Panc1 (cell line): ENCODE results near the gene CUX1. TPM values are rescaled to one million over a fixed set of nuclear protein-coding genes. Genes with fewer than 3 reads are reported as not detected.

Experiments used
- ATAC-seq: fragments of 200-7000 bp; cut with Tn5 transposase; 2 replicates; pipeline ENCODE4 v1.9.1; 2020; ENCODE audit warnings: mild to moderate bottlenecking, moderate library complexity
- BruUV-seq: library from RNA; stranded (reverse); fragments of 400-500 nt; replicated peaks from 2 replicates; lab custom pipeline; 2021; lab: Mats Ljungman, UMichigan
- CTCF ChIA-PET: fragments of 300-600 bp; sonication (Branson Sonifier 250); formaldehyde crosslinking; loops from one replicate; lab custom pipeline; 2022; ENCODE audit warnings: antibody characterized with exemption; lab: Charles Lee
- POLR2A ChIA-PET: fragments of 300-600 bp; sonication (Branson Sonifier 250); formaldehyde crosslinking; loops from one replicate; lab custom pipeline; 2022; ENCODE audit warnings: antibody characterized with exemption; lab: Charles Lee
- DNase-seq: peaks from one replicate; pipeline ENCODE4 v3.0.0-alpha.2; 2010; ENCODE audit warnings: low read depth, low spot score
- H3K27ac ChIP-seq: 2 replicates; pipeline ENCODE4 v1.5.1; 2011; ENCODE audit warnings: mild to moderate bottlenecking, low read length, inconsistent platforms
- H3K27me3 ChIP-seq: fragments of 200-500 bp; sonication (Bioruptor generic); 2 replicates; pipeline ENCODE4 v1.6.0; 2014; ENCODE audit warnings: low read length, inconsistent platforms; ENCODE audit not compliant: control insufficient read depth, insufficient read depth
- H3K36me3 ChIP-seq: fragments of 200-500 bp; sonication (Bioruptor generic); 2 replicates; pipeline ENCODE4 v1.5.1; 2014; ENCODE audit warnings: inconsistent platforms, mild to moderate bottlenecking, low read length, moderate library complexity; ENCODE audit not compliant: control insufficient read depth, insufficient read depth
- H3K4me1 ChIP-seq: 2 replicates; pipeline ENCODE4 v1.5.1; 2011; ENCODE audit warnings: inconsistent platforms, mild to moderate bottlenecking, low read length, moderate library complexity; ENCODE audit not compliant: control insufficient read depth, insufficient read depth
- H3K4me3 ChIP-seq, 2 experiments: 2 replicates each; pipeline ENCODE4 v1.5.1; 2011 to 2012; ENCODE audit warnings: low read depth in 2 of 2, low read length in 2 of 2, mild to moderate bottlenecking in 2 of 2, inconsistent platforms in 1 of 2, moderate library complexity in 1 of 2
- H3K9me3 ChIP-seq: fragments of 200-500 bp; sonication (Bioruptor generic); 2 replicates; pipeline ENCODE4 v1.5.1; 2014; ENCODE audit warnings: low read depth, mild to moderate bottlenecking, inconsistent platforms, low read length, moderate library complexity; ENCODE audit not compliant: control insufficient read depth, insufficient read depth
- POLR2AphosphoS5 ChIP-seq: IDR thresholded peaks from 2 replicates; pipeline ENCODE4 v1.6.1; 2012; ENCODE audit warnings: mild to moderate bottlenecking, low read depth, low read length, moderate library complexity
- SIN3A ChIP-seq: IDR thresholded peaks from 2 replicates; pipeline ENCODE4 v1.6.1; 2012; ENCODE audit warnings: low read depth, mild to moderate bottlenecking, low read length, moderate library complexity, borderline replicate concordance; ENCODE audit not compliant: insufficient read depth
- TCF7L2 ChIP-seq: IDR thresholded peaks from 2 replicates; pipeline ENCODE4 v1.6.1; 2011; ENCODE audit warnings: mild to moderate bottlenecking, low read depth, low read length, inconsistent platforms
- in situ Hi-C: cut with HindIII; loops from 2 replicates; pipeline ENCODE4 v1.10.0; 2016; ENCODE audit warnings: low sequenced_read_pairs, low pct_unique_long_range_greater_than_20kb
- intact Hi-C: fragments of 100-400 bp; cut with micrococcal nuclease; formaldehyde crosslinking; loops from one replicate; pipeline ENCODE4 v1.10.0; 2022; ENCODE audit not compliant: unreplicated experiment
- total RNA-seq: library from RNA; stranded (reverse); gene quantifications from one replicate; pipeline ENCODE4 v1.2.1, GENCODE V29; 2021; ENCODE audit not compliant: unreplicated experiment
- TF ChIP-seq, protein P1 (sequence below), 2 experiments: IDR thresholded peaks; 2 replicates each; pipeline ENCODE4 v1.6.1; 2011 to 2012; ENCODE audit warnings: low read depth in 2 of 2, control low read depth in 1 of 2, low read length in 1 of 2, mild to moderate bottlenecking in 1 of 2, moderate library complexity in 1 of 2; ENCODE audit not compliant: insufficient read depth in 1 of 2
- TF ChIP-seq, protein P2 (sequence below): fragments of 450-650 bp; IDR thresholded peaks from 2 replicates; pipeline ENCODE4 v1.5.1; 2017; ENCODE audit warnings: mild to moderate bottlenecking

The CUX1 gene
- total RNA-seq, 1 experiment from 2014 or later, result 50.9 TPM

GRCh38 chr7:101950450-101951119 lies 133.2 kb downstream of the CUX1 start:
- H3K4me1 ChIP-seq, result no peaks in the 10 kb centered on the region
- H3K36me3 ChIP-seq, result no peaks in the 10 kb centered on the region
- H3K9me3 ChIP-seq, result no peaks in the 10 kb centered on the region
- TF ChIP-seq, protein P1, sequence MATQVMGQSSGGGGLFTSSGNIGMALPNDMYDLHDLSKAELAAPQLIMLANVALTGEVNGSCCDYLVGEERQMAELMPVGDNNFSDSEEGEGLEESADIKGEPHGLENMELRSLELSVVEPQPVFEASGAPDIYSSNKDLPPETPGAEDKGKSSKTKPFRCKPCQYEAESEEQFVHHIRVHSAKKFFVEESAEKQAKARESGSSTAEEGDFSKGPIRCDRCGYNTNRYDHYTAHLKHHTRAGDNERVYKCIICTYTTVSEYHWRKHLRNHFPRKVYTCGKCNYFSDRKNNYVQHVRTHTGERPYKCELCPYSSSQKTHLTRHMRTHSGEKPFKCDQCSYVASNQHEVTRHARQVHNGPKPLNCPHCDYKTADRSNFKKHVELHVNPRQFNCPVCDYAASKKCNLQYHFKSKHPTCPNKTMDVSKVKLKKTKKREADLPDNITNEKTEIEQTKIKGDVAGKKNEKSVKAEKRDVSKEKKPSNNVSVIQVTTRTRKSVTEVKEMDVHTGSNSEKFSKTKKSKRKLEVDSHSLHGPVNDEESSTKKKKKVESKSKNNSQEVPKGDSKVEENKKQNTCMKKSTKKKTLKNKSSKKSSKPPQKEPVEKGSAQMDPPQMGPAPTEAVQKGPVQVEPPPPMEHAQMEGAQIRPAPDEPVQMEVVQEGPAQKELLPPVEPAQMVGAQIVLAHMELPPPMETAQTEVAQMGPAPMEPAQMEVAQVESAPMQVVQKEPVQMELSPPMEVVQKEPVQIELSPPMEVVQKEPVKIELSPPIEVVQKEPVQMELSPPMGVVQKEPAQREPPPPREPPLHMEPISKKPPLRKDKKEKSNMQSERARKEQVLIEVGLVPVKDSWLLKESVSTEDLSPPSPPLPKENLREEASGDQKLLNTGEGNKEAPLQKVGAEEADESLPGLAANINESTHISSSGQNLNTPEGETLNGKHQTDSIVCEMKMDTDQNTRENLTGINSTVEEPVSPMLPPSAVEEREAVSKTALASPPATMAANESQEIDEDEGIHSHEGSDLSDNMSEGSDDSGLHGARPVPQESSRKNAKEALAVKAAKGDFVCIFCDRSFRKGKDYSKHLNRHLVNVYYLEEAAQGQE (IDR thresholded peaks at IDR 0.05; ENCODE audit: insufficient read depth in 1 of 2, low read depth in 2 of 2, low read length in 1 of 2), result no peak
- TF ChIP-seq POLR2AphosphoS5 (no peak), SIN3A (no peak), TCF7L2 (no peak)
- TF ChIP-seq, protein P2, sequence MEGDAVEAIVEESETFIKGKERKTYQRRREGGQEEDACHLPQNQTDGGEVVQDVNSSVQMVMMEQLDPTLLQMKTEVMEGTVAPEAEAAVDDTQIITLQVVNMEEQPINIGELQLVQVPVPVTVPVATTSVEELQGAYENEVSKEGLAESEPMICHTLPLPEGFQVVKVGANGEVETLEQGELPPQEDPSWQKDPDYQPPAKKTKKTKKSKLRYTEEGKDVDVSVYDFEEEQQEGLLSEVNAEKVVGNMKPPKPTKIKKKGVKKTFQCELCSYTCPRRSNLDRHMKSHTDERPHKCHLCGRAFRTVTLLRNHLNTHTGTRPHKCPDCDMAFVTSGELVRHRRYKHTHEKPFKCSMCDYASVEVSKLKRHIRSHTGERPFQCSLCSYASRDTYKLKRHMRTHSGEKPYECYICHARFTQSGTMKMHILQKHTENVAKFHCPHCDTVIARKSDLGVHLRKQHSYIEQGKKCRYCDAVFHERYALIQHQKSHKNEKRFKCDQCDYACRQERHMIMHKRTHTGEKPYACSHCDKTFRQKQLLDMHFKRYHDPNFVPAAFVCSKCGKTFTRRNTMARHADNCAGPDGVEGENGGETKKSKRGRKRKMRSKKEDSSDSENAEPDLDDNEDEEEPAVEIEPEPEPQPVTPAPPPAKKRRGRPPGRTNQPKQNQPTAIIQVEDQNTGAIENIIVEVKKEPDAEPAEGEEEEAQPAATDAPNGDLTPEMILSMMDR, result no peak
- in situ Hi-C loops (no loop called here), intact Hi-C loops (no loop called here)
- BruUV-seq, result no TSS peak
- H3K4me3 ChIP-seq, result no peak overlapping the region
- no peaks in the 10 kb centered on the region for H3K27me3 ChIP-seq
- no peak overlapping the region for H3K27ac ChIP-seq
- CTCF ChIA-PET, result no interaction called here
- no peak for DNase-seq
- POLR2A ChIA-PET, result no interaction called here
- no peak for ATAC-seq

GRCh38 chr7:101951757-101952156 lies 134.3 kb downstream of the CUX1 start:
- ChIA-PET CTCF (no interaction called here), POLR2A (no interaction called here)
- DNase-seq, result no peak

More at GRCh38 chr7:101951757-101952156, 134.3 kb downstream of the CUX1 start:
- Histone ChIP-seq H3K4me3 (no peak overlapping the region), H3K27ac (no peak overlapping the region), H3K27me3 (no peaks in the 10 kb centered on the region), H3K36me3 (no peaks in the 10 kb centered on the region), H3K4me1 (no peaks in the 10 kb centered on the region), H3K9me3 (no peaks in the 10 kb centered on the region)
- in situ Hi-C loops, result no loop called here
- TF ChIP-seq POLR2AphosphoS5 (no peak), TCF7L2 (no peak)
- BruUV-seq, result no TSS peak
- ATAC-seq, result no peak
- intact Hi-C loops, result no loop called here
